ENCODE data around the gene NLRC5.
"Not testable (repeated sequence)": the region's sequence is repeated elsewhere in the genome, so short reads cannot be mapped to it uniquely, and the experiment has no call there.

The NLRC5 gene

GRCh38 chr16:57044931-57045693 is 55.8 kb downstream of the NLRC5 start:
- DNase-seq (ENCODE audit: low spot score), result no peak

- peak; percentile 79 for DNase-seq (ENCODE audit: low spot score)
Observed at GRCh38 chr16:57045694-57046381, 56.5 kb downstream of the NLRC5 start.

GRCh38 chr16:57048095-57048494 is 58.7 kb downstream of the NLRC5 start:
- no peak for DNase-seq (ENCODE audit: low spot score)

- no peak for DNase-seq (ENCODE audit: low spot score)
Observed at GRCh38 chr16:57049678-57050077, 60.3 kb downstream of the NLRC5 start.

- DNase-seq (ENCODE audit: low spot score), result no peak
Observed at GRCh38 chr16:57051696-57052228, 62.4 kb downstream of the NLRC5 start.

GRCh38 chr16:57053206-57053605 is 63.8 kb downstream of the NLRC5 start:
- no peak for DNase-seq (ENCODE audit: low spot score)

GRCh38 chr16:57054338-57054737 is 65.0 kb downstream of the NLRC5 start:
- no peak for DNase-seq (ENCODE audit: low spot score)

- DNase-seq (ENCODE audit: low spot score), result no peak
Observed at GRCh38 chr16:57054771-57055170, 65.4 kb downstream of the NLRC5 start.

GRCh38 chr16:57055671-57056070 is 66.3 kb downstream of the NLRC5 start:
- no peak for DNase-seq (ENCODE audit: low spot score)

- no peak for DNase-seq (ENCODE audit: low spot score)
Observed at GRCh38 chr16:57058291-57058861, 69.0 kb downstream of the NLRC5 start.

GRCh38 chr16:57060323-57061083 is 71.1 kb downstream of the NLRC5 start:
- no peak for DNase-seq (ENCODE audit: low spot score)

- DNase-seq (ENCODE audit: low spot score), result no peak
Observed at GRCh38 chr16:57061084-57061905, 71.9 kb downstream of the NLRC5 start.

- DNase-seq (ENCODE audit: low spot score), result no peak
Observed at GRCh38 chr16:57062329-57062728, 73.0 kb downstream of the NLRC5 start.

- DNase-seq (ENCODE audit: low spot score), result not testable (repeated sequence)
Observed at GRCh38 chr16:57063189-57063588, 73.8 kb downstream of the NLRC5 start.

GRCh38 chr16:57064995-57065394 is 75.6 kb downstream of the NLRC5 start:
- DNase-seq (ENCODE audit: low spot score), result no peak

- DNase-seq (ENCODE audit: low spot score), result no peak
Observed at GRCh38 chr16:57066625-57067024, 77.3 kb downstream of the NLRC5 start.

- no peak for DNase-seq (ENCODE audit: low spot score)
Observed at GRCh38 chr16:57067347-57067746, 78.0 kb downstream of the NLRC5 start.

GRCh38 chr16:57069053-57069452 is 79.7 kb downstream of the NLRC5 start:
- DNase-seq (ENCODE audit: low spot score), result no peak

- DNase-seq (ENCODE audit: low spot score), result no peak
Observed at GRCh38 chr16:57069635-57070370, 80.4 kb downstream of the NLRC5 start.

- no peak for DNase-seq (ENCODE audit: low spot score)
Observed at GRCh38 chr16:57070424-57070823, 81.1 kb downstream of the NLRC5 start.

Measured in HuH-7 (cell line).